ENCODE measurements around the gene ACP2.

DNA sequence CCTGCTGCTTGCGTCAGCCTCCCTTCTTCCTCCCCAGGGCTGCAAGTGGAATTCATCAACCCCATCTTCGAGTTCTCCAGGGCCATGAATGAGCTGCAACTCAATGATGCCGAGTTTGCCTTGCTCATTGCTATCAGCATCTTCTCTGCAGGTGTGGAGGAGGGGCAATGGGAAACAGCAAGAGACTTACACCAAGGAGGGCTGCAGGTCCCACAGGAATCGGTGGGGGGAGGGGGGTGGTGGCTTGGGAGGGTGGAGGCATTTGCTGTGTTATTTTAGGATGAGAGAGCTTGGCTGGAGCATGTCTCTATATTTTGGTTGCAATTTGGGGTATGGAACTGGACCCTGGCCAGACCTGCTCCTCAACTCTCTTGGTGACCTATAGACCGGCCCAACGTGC is 19.3 kb upstream of the ACP2 start:
- TF ChIP-seq, protein P1, sequence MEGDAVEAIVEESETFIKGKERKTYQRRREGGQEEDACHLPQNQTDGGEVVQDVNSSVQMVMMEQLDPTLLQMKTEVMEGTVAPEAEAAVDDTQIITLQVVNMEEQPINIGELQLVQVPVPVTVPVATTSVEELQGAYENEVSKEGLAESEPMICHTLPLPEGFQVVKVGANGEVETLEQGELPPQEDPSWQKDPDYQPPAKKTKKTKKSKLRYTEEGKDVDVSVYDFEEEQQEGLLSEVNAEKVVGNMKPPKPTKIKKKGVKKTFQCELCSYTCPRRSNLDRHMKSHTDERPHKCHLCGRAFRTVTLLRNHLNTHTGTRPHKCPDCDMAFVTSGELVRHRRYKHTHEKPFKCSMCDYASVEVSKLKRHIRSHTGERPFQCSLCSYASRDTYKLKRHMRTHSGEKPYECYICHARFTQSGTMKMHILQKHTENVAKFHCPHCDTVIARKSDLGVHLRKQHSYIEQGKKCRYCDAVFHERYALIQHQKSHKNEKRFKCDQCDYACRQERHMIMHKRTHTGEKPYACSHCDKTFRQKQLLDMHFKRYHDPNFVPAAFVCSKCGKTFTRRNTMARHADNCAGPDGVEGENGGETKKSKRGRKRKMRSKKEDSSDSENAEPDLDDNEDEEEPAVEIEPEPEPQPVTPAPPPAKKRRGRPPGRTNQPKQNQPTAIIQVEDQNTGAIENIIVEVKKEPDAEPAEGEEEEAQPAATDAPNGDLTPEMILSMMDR (IDR thresholded peaks at IDR 0.05; ENCODE audit: low read depth, low read length, missing input control): no peak
- TF ChIP-seq RAD21 (IDR thresholded peaks at IDR 0.05): no peak
- TF ChIP-seq, protein P2, sequence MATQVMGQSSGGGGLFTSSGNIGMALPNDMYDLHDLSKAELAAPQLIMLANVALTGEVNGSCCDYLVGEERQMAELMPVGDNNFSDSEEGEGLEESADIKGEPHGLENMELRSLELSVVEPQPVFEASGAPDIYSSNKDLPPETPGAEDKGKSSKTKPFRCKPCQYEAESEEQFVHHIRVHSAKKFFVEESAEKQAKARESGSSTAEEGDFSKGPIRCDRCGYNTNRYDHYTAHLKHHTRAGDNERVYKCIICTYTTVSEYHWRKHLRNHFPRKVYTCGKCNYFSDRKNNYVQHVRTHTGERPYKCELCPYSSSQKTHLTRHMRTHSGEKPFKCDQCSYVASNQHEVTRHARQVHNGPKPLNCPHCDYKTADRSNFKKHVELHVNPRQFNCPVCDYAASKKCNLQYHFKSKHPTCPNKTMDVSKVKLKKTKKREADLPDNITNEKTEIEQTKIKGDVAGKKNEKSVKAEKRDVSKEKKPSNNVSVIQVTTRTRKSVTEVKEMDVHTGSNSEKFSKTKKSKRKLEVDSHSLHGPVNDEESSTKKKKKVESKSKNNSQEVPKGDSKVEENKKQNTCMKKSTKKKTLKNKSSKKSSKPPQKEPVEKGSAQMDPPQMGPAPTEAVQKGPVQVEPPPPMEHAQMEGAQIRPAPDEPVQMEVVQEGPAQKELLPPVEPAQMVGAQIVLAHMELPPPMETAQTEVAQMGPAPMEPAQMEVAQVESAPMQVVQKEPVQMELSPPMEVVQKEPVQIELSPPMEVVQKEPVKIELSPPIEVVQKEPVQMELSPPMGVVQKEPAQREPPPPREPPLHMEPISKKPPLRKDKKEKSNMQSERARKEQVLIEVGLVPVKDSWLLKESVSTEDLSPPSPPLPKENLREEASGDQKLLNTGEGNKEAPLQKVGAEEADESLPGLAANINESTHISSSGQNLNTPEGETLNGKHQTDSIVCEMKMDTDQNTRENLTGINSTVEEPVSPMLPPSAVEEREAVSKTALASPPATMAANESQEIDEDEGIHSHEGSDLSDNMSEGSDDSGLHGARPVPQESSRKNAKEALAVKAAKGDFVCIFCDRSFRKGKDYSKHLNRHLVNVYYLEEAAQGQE (IDR thresholded peaks at IDR 0.05): no peak
